HEK293 (cell line): ENCODE data around the gene TSHZ2.

ENCODE experiments used
- CTCF ChIP-seq: fragments of 450-650 bp; formaldehyde crosslinking; IDR thresholded peaks from 2 replicates; pipeline ENCODE4 v1.5.1; 2016; ENCODE audit warnings: missing biosample characterization, missing genetic modification characterization
- HOXA7 ChIP-seq: sonication (generic); formaldehyde crosslinking; IDR thresholded peaks from 2 replicates; pipeline ENCODE4 v1.8.1; 2022; ENCODE audit warnings: missing genetic modification reagents, borderline replicate concordance
- PBX3 ChIP-seq: sonication (generic); formaldehyde crosslinking; IDR thresholded peaks from 2 replicates; pipeline ENCODE4 v1.8.1; 2022; ENCODE audit warnings: mild to moderate bottlenecking, moderate library complexity, missing genetic modification reagents
- ZNF121 ChIP-seq: fragments of 450-650 bp; formaldehyde crosslinking; IDR thresholded peaks from 2 replicates; pipeline ENCODE4 v1.5.1; 2016; ENCODE audit warnings: missing biosample characterization, missing genetic modification characterization
- ZNF132 ChIP-seq: fragments of 450-650 bp; formaldehyde crosslinking; IDR thresholded peaks from 2 replicates; pipeline ENCODE4 v1.5.1; 2017; ENCODE audit warnings: missing biosample characterization, missing genetic modification characterization, borderline replicate concordance
- ZNF510 ChIP-seq: fragments of 450-650 bp; formaldehyde crosslinking; IDR thresholded peaks from 2 replicates; pipeline ENCODE4 v1.5.1; 2018; ENCODE audit warnings: mild to moderate bottlenecking, missing genetic modification characterization, missing biosample characterization; ENCODE audit not compliant: insufficient replicate concordance
- ZNF561 ChIP-seq: fragments of 450-650 bp; IDR thresholded peaks from 2 replicates; pipeline ENCODE4 v1.5.1; 2018; ENCODE audit warnings: missing biosample characterization, missing genetic modification characterization, borderline replicate concordance
- ZNF658 ChIP-seq: fragments of 450-650 bp; formaldehyde crosslinking; IDR thresholded peaks from 2 replicates; pipeline ENCODE4; 2016; ENCODE audit warnings: missing biosample characterization, missing genetic modification characterization
- TF ChIP-seq, protein P1 (sequence below): fragments of 450-650 bp; formaldehyde crosslinking; IDR thresholded peaks from 2 replicates; pipeline ENCODE4 v1.5.1; 2016; ENCODE audit warnings: missing biosample characterization, missing genetic modification characterization

DNA sequence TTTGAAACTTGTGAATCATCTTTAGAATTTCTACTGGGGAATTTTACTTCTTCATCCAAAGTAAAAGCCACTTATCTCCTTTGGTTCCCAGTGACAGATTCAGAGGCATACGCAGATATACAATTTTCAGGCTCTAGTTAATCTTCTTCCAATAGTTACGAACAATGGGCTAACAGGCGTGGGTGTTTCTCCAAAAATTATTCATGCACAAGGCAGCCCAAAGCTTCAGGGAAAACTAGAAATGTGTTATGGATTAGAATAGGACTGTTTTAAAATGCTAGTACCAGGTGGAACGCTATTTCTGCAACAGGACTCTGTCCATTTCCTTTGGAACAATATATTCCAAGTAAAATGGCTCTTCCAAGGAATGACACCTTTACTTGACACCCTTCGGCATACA, 519.3 kb downstream of the TSHZ2 start:
- TF ChIP-seq ZNF658 (tag by site-specific recombination) = no peak
- TF ChIP-seq ZNF132 (tag by site-specific recombination) = no peak
- no peak for TF ChIP-seq CTCF (tag by site-specific recombination)
- no peak for TF ChIP-seq ZNF561 (tag by site-specific recombination)
- TF ChIP-seq ZNF121 (tag by site-specific recombination) = no peak
- TF ChIP-seq, protein P1, sequence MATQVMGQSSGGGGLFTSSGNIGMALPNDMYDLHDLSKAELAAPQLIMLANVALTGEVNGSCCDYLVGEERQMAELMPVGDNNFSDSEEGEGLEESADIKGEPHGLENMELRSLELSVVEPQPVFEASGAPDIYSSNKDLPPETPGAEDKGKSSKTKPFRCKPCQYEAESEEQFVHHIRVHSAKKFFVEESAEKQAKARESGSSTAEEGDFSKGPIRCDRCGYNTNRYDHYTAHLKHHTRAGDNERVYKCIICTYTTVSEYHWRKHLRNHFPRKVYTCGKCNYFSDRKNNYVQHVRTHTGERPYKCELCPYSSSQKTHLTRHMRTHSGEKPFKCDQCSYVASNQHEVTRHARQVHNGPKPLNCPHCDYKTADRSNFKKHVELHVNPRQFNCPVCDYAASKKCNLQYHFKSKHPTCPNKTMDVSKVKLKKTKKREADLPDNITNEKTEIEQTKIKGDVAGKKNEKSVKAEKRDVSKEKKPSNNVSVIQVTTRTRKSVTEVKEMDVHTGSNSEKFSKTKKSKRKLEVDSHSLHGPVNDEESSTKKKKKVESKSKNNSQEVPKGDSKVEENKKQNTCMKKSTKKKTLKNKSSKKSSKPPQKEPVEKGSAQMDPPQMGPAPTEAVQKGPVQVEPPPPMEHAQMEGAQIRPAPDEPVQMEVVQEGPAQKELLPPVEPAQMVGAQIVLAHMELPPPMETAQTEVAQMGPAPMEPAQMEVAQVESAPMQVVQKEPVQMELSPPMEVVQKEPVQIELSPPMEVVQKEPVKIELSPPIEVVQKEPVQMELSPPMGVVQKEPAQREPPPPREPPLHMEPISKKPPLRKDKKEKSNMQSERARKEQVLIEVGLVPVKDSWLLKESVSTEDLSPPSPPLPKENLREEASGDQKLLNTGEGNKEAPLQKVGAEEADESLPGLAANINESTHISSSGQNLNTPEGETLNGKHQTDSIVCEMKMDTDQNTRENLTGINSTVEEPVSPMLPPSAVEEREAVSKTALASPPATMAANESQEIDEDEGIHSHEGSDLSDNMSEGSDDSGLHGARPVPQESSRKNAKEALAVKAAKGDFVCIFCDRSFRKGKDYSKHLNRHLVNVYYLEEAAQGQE (tag by site-specific recombination) = no peak
- TF ChIP-seq ZNF510 (tag by site-specific recombination) = no peak
- no peak for TF ChIP-seq HOXA7 (CRISPR knock-in tag)
- no peak for TF ChIP-seq PBX3 (CRISPR knock-in tag)
